GM12891 (cell line): ENCODE results near the gene YIPF7.

Experiments used
- PAX5 ChIP-seq: IDR thresholded peaks from 2 replicates; pipeline ENCODE4 v1.6.1; 2011; ENCODE audit warnings: low read length, moderate library complexity, mild to moderate bottlenecking; ENCODE audit not compliant: insufficient read depth, severe bottlenecking
- POLR2A ChIP-seq: IDR thresholded peaks from 2 replicates; pipeline ENCODE4 v1.6.1; 2011; ENCODE audit warnings: low read depth, low read length, control low read depth
- POLR2AphosphoS5 ChIP-seq: IDR thresholded peaks from 2 replicates; pipeline ENCODE4 v1.6.1; 2011; ENCODE audit warnings: low read depth, low read length, control low read depth
- TAF1 ChIP-seq: IDR thresholded peaks from 2 replicates; pipeline ENCODE4 v1.6.1; 2011; ENCODE audit warnings: low read depth, low read length, control low read depth

GRCh38 chr4:44663539-44664263 is 12.3 kb upstream of the YIPF7 start:
- TF ChIP-seq POLR2A, result no peak
- no peak for TF ChIP-seq TAF1
- TF ChIP-seq POLR2AphosphoS5, result no peak
- TF ChIP-seq PAX5, result no peak
